Suprapubic skin (tissue), 4 donors: Measurements from ENCODE around the gene EPS8.

Experiments used
- CTCF ChIP-seq, 2 donors: fragments of 200-600 bp in 1 of 2; fragments of 450-650 bp in 1 of 2; sonication (generic) in 1 of 2; IDR thresholded peaks; one replicate each; pipeline ENCODE4 v1.5.1; 2016 to 2019; ENCODE audit warnings: antibody characterized with exemption in 2 of 2, mild to moderate bottlenecking in 1 of 2, moderate library complexity in 1 of 2
- POLR2A ChIP-seq, 2 donors: fragments of 450-650 bp; IDR thresholded peaks; one replicate each; pipeline ENCODE4 v1.6.1; 2017; ENCODE audit warnings: antibody characterized with exemption in 2 of 2, mild to moderate bottlenecking in 2 of 2, moderate library complexity in 2 of 2
- POLR2AphosphoS5 ChIP-seq, 3 donors: sonication (generic); formaldehyde crosslinking; IDR thresholded peaks; one replicate each; pipeline ENCODE4 v1.6.1; 2017; ENCODE audit warnings: antibody characterized with exemption in 3 of 3

DNA sequence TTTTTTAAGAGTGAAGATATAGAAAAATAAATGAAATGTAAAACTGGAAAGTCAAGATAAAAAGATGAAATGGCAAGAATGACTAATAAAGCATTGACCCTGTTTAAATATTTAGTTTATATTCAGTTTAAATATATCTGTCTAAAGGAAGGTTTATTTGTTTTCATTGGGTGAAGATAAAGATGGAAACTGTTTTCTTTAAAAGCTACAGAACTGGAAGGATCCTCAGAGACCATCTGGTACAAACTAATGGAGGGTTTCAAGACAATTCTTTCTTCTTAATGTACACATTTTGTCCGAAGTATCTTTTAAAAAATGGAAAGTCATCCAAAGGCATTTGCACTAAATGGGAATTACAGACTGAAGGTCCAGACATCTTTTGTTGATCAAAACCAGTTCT, 142.6 kb downstream of the EPS8 start:
- TF ChIP-seq CTCF (IDR thresholded peaks at IDR 0.05) (no peak), POLR2A (IDR thresholded peaks at IDR 0.05) (no peak), POLR2AphosphoS5 (IDR thresholded peaks at IDR 0.05) (no peak)
